ENCODE data around the gene PANK2.

- no peak for TF ChIP-seq POLR2A (IDR thresholded peaks at IDR 0.05)
- TF ChIP-seq, protein P1, sequence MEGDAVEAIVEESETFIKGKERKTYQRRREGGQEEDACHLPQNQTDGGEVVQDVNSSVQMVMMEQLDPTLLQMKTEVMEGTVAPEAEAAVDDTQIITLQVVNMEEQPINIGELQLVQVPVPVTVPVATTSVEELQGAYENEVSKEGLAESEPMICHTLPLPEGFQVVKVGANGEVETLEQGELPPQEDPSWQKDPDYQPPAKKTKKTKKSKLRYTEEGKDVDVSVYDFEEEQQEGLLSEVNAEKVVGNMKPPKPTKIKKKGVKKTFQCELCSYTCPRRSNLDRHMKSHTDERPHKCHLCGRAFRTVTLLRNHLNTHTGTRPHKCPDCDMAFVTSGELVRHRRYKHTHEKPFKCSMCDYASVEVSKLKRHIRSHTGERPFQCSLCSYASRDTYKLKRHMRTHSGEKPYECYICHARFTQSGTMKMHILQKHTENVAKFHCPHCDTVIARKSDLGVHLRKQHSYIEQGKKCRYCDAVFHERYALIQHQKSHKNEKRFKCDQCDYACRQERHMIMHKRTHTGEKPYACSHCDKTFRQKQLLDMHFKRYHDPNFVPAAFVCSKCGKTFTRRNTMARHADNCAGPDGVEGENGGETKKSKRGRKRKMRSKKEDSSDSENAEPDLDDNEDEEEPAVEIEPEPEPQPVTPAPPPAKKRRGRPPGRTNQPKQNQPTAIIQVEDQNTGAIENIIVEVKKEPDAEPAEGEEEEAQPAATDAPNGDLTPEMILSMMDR (IDR thresholded peaks at IDR 0.05) = no peak
These were observed 21.4 kb upstream of the PANK2 start for GRCh38 chr20:3867802-3868201.

All from lower leg skin (tissue), 3 donors.